Activated naive CD8-positive, alpha-beta T cell treated with anti-CD3 and anti-CD28 coated beads, Interleukin-2, amount 10 ng/mL, durations not matched to agents 7 days and 5 days (primary cell): ENCODE results near the gene RIN3. TPM values are rescaled to one million over a fixed set of nuclear protein-coding genes. Genes with fewer than 3 reads are reported as not detected.

ENCODE experiments used
- ATAC-seq: fragments of 150-1000 bp; cut with Tn5 transposase; one replicate; pipeline ENCODE4 v1.10.0; 2021; ENCODE audit warnings: low read depth, moderate library complexity
- POLR2A ChIA-PET: fragments of 350-600 bp; sonication (Branson Sonifier 250); formaldehyde crosslinking; loops from one replicate; lab custom pipeline; 2021; ENCODE audit warnings: antibody characterized with exemption; lab: Charles Lee
- DNase-seq: peaks from one replicate; pipeline ENCODE4 v3.0.0; 2021
- H3K27ac Mint-ChIP-seq: one replicate; pipeline ENCODE4 v1.8.0; 2022; ENCODE audit warnings: mild to moderate bottlenecking, mixed read lengths
- H3K27me3 Mint-ChIP-seq: one replicate; pipeline ENCODE4 v1.8.0; 2022; ENCODE audit warnings: mild to moderate bottlenecking, moderate library complexity, mixed read lengths
- H3K36me3 Mint-ChIP-seq: one replicate; pipeline ENCODE4 v1.8.0; 2021; ENCODE audit warnings: mild to moderate bottlenecking, mixed read lengths
- H3K4me1 Mint-ChIP-seq: one replicate; pipeline ENCODE4 v1.8.0; 2021; ENCODE audit warnings: mixed read lengths
- H3K4me3 Mint-ChIP-seq: one replicate; pipeline ENCODE4 v1.8.0; 2022; ENCODE audit warnings: mild to moderate bottlenecking, moderate library complexity, mixed read lengths
- H3K9me3 Mint-ChIP-seq: one replicate; pipeline ENCODE4 v1.8.0; 2021; ENCODE audit warnings: mixed read lengths
- total RNA-seq, 2 experiments: library from RNA; stranded (reverse); gene quantifications; one replicate each; pipeline ENCODE4 v1.2.3, GENCODE V29; 2021

Gene RIN3
- total RNA-seq, 2 experiments from 2014 or later, result 80.5 to 80.9 TPM

DNA sequence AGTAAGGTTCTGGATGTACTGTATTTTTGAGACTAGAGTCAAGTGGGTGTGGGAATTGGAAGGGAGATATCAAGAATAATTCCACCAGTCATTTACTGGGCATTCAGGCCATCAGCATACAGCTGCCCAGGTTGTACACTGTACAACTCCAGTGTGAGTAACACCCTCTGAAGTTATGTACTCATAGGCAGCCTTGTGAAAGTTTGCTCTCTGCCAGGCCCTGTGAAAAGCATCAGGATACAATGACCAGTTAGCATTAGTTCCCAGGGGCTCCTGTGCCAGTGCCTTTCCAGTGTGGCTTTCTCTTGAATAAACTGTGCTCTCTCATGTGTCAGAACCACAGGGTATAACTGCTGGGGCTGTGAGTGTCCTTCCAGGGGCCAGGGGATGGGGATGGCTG lies 145.1 kb downstream of the RIN3 start:
- Mint-ChIP-seq H3K9me3 (no peaks in the 10 kb centered on the region), H3K27ac (peak overlapping the region; percentile 31), H3K27me3 (no peaks in the 10 kb centered on the region), H3K4me1 (peaks cover 58% of the 10 kb centered on the region), H3K4me3 (peak overlapping the region; percentile 11), H3K36me3 (peaks cover 73% of the 10 kb centered on the region)
- POLR2A ChIA-PET, result no interaction called here
- no peak for DNase-seq
- no peak for ATAC-seq

- DNase-seq (no peak), ATAC-seq (peak; percentile 10)
- H3K27me3 Mint-ChIP-seq, result no peaks in the 10 kb centered on the region
- peaks cover 56% of the 10 kb centered on the region for H3K4me1 Mint-ChIP-seq
- POLR2A ChIA-PET, result interaction anchor here (0.6 kb wide), 1 partner anchor 9 kb away, joined by 3 read pairs; no protein-coding TSS in a partner anchor
- no peaks in the 10 kb centered on the region for H3K9me3 Mint-ChIP-seq
- no peak overlapping the region for H3K4me3 Mint-ChIP-seq
- peaks cover 76% of the 10 kb centered on the region for H3K36me3 Mint-ChIP-seq
- H3K27ac Mint-ChIP-seq, result peak overlapping the region; percentile 51
Measured at GRCh38 chr14:92659765-92660561, 146.4 kb downstream of the RIN3 start.

DNA sequence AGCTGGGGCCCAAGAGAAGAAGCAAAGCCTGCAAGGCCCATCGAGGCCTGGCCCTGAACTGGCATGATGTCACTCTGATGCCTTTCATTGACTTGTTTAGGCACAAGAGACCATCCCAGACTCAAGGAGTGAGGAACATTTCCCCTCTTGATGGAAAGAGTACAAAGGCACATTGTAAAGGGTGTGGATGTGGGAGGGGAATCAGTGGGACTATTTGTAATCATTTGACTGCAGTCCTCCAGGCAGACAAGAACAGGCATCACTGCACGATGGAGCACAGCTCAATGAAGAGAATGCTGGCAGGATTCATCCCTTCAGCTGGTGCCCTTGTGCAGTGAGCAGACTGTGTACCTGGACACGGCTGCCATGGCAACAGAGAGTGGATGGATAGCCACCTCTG lies 147.0 kb downstream of the RIN3 start:
- no peaks in the 10 kb centered on the region for H3K9me3 Mint-ChIP-seq
- H3K36me3 Mint-ChIP-seq, result peaks cover 74% of the 10 kb centered on the region
- H3K4me3 Mint-ChIP-seq, result no peak overlapping the region
- H3K27ac Mint-ChIP-seq, result no peak overlapping the region
- DNase-seq (no peak), ATAC-seq (no peak)
- no peaks in the 10 kb centered on the region for H3K27me3 Mint-ChIP-seq
- peaks cover 54% of the 10 kb centered on the region for H3K4me1 Mint-ChIP-seq
- POLR2A ChIA-PET, result no interaction called here

DNA sequence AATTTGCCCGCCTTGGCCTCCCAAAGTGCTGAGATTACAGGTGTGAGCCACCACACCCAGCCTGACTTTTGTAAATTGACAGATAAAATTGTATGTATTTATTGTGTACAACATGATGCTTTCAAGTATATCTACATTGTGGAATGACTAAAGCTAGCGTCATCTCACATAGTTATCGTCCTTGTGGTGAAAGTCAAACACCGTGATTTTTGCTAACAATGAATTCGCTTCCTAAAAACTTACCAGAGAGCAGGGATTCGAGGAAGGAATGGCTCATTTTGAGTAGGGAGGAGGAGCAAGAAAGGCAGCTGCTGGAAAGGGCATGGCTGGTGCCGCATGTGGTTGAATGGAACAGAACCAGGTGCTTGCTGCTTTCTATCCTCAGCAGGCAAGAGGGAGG lies 149.5 kb downstream of the RIN3 start:
- ATAC-seq (no peak), DNase-seq (no peak)
- Mint-ChIP-seq H3K4me3 (no peak overlapping the region), H3K36me3 (peaks cover 69% of the 10 kb centered on the region), H3K9me3 (no peaks in the 10 kb centered on the region), H3K4me1 (peaks cover 47% of the 10 kb centered on the region), H3K27ac (no peak overlapping the region), H3K27me3 (no peaks in the 10 kb centered on the region)
- POLR2A ChIA-PET, result no interaction called here

DNA sequence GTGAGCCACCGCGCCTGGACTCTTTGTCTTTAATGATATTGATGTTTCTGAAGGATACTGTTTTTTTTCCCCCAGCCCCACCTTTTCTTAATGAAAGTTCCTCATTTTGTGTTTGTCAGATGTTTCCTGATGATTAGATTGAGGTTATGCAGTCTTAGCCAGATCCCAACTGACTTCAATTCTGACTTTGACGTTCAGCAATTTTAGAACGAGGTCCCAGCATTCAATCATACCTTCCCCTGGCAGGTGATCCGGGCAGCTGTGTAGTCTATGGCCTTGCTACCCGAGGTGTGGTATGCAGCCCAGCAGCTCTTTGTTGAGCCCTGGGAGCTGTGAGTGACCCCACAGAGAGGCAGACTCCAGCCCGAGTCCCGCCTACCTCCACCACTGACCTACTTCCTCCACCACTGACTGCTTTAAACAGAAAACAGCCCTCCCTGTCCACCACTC lies 152.1 kb downstream of the RIN3 start:
- H3K36me3 Mint-ChIP-seq, result peaks cover 59% of the 10 kb centered on the region
- peaks cover 45% of the 10 kb centered on the region for H3K4me1 Mint-ChIP-seq
- peak overlapping the region; percentile 61 for H3K27ac Mint-ChIP-seq
- DNase-seq (no peak), ATAC-seq (no peak)
- H3K4me3 Mint-ChIP-seq, result peak overlapping the region; percentile 31
- H3K27me3 Mint-ChIP-seq, result no peaks in the 10 kb centered on the region
- no peaks in the 10 kb centered on the region for H3K9me3 Mint-ChIP-seq
- POLR2A ChIA-PET, result interaction anchor here (0.7 to 2.3 kb wide), 2 partner anchors 13 to 400 kb away, joined by 4 to 5 read pairs; no protein-coding TSS in a partner anchor

DNA sequence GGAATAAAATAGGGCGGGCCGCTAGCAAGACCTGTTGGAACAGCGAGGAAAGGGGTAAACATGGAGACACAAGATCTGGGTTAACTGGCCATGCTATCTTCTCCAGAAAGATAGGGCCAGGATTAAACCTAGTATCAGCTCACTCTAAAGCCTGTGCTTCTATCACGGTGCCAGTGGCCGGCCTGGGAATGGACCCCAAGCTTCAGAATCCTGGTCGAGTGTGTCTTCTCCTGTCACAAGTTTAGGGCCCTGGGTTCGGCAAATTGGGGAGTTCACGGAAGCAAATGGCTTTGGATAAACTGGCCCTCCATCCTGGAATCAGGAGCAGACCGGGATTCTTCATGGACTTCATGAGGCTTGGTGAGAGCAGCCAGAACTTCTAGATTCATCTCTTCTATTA lies 152.7 kb downstream of the RIN3 start:
- no peak for ATAC-seq
- no peaks in the 10 kb centered on the region for H3K27me3 Mint-ChIP-seq
- H3K4me1 Mint-ChIP-seq, result peaks cover 46% of the 10 kb centered on the region
- peak overlapping the region; percentile 61 for H3K27ac Mint-ChIP-seq
- no peaks in the 10 kb centered on the region for H3K9me3 Mint-ChIP-seq
- peaks cover 55% of the 10 kb centered on the region for H3K36me3 Mint-ChIP-seq
- H3K4me3 Mint-ChIP-seq, result no peak overlapping the region
- no peak for DNase-seq
- POLR2A ChIA-PET, result interaction anchor here (2.3 kb wide), 1 partner anchor 14 kb away, joined by 5 read pairs; no protein-coding TSS in a partner anchor

- Mint-ChIP-seq H3K27me3 (no peaks in the 10 kb centered on the region), H3K36me3 (peaks cover 47% of the 10 kb centered on the region), H3K4me1 (peaks cover 45% of the 10 kb centered on the region), H3K9me3 (no peaks in the 10 kb centered on the region), H3K4me3 (no peak overlapping the region), H3K27ac (peak overlapping the region; percentile 30)
- DNase-seq (no peak), ATAC-seq (peak; percentile 32)
- POLR2A ChIA-PET, result interaction anchor here (0.6 kb wide), 1 partner anchor 9 kb away, joined by 3 read pairs; no protein-coding TSS in a partner anchor
Measured at GRCh38 chr14:92668276-92668973, 154.8 kb downstream of the RIN3 start.

- Mint-ChIP-seq H3K36me3 (peaks cover 44% of the 10 kb centered on the region), H3K27me3 (no peaks in the 10 kb centered on the region), H3K9me3 (no peaks in the 10 kb centered on the region), H3K4me1 (peaks cover 44% of the 10 kb centered on the region), H3K4me3 (no peak overlapping the region), H3K27ac (peak overlapping the region; percentile 57)
- POLR2A ChIA-PET, result interaction anchor here (0.9 to 1.0 kb wide), 2 partner anchors 13 to 20 kb away, joined by 3 read pairs; no protein-coding TSS in a partner anchor
- DNase-seq, result no peak
- peak; percentile 16 for ATAC-seq
Measured at GRCh38 chr14:92670160-92670559, 156.6 kb downstream of the RIN3 start.

GRCh38 chr14:92670643-92671366 lies 157.2 kb downstream of the RIN3 start:
- H3K4me3 Mint-ChIP-seq, result no peak overlapping the region
- no peak for ATAC-seq
- H3K27me3 Mint-ChIP-seq, result no peaks in the 10 kb centered on the region
- H3K9me3 Mint-ChIP-seq, result no peaks in the 10 kb centered on the region
- peak overlapping the region; percentile 20 for H3K27ac Mint-ChIP-seq
- H3K4me1 Mint-ChIP-seq, result peaks cover 44% of the 10 kb centered on the region
- H3K36me3 Mint-ChIP-seq, result peaks cover 44% of the 10 kb centered on the region
- POLR2A ChIA-PET, result interaction anchor here (0.9 to 1.0 kb wide), 2 partner anchors 14 to 20 kb away, joined by 3 read pairs; no protein-coding TSS in a partner anchor
- DNase-seq, result no peak

- POLR2A ChIA-PET, result interaction anchor here (1.1 kb wide), 1 partner anchor 20 kb away, joined by 3 read pairs; no protein-coding TSS in a partner anchor
- Mint-ChIP-seq H3K27me3 (no peaks in the 10 kb centered on the region), H3K36me3 (peaks cover 52% of the 10 kb centered on the region), H3K27ac (peak overlapping the region; percentile 10), H3K4me1 (peaks cover 52% of the 10 kb centered on the region), H3K4me3 (no peak overlapping the region), H3K9me3 (peaks cover 1% of the 10 kb centered on the region)
- DNase-seq (no peak), ATAC-seq (no peak)
Measured at GRCh38 chr14:92673601-92674150, 160.1 kb downstream of the RIN3 start.

- peaks cover 57% of the 10 kb centered on the region for H3K36me3 Mint-ChIP-seq
- peaks cover 1% of the 10 kb centered on the region for H3K9me3 Mint-ChIP-seq
- peak overlapping the region; percentile 54 for H3K4me3 Mint-ChIP-seq
- no peaks in the 10 kb centered on the region for H3K27me3 Mint-ChIP-seq
- POLR2A ChIA-PET, result interaction anchor here (0.8 to 1.2 kb wide), 2 partner anchors 14 to 23 kb away, joined by 3 to 4 read pairs; no protein-coding TSS in a partner anchor
- DNase-seq, result no peak
- ATAC-seq, result no peak
- peak overlapping the region; percentile 61 for H3K27ac Mint-ChIP-seq
- peaks cover 41% of the 10 kb centered on the region for H3K4me1 Mint-ChIP-seq
Measured at GRCh38 chr14:92675421-92675820, 161.8 kb downstream of the RIN3 start.

GRCh38 chr14:92675976-92676375 lies 162.4 kb downstream of the RIN3 start:
- no peak for ATAC-seq
- no peaks in the 10 kb centered on the region for H3K27me3 Mint-ChIP-seq
- no peak for DNase-seq
- H3K4me1 Mint-ChIP-seq, result peaks cover 38% of the 10 kb centered on the region
- H3K36me3 Mint-ChIP-seq, result peaks cover 58% of the 10 kb centered on the region
- H3K27ac Mint-ChIP-seq, result peak overlapping the region; percentile 61
- peaks cover 1% of the 10 kb centered on the region for H3K9me3 Mint-ChIP-seq
- peak overlapping the region; percentile 54 for H3K4me3 Mint-ChIP-seq
- POLR2A ChIA-PET, result no interaction called here
